NCI-H146 treated with DMSO at 0.1 percent for 48 hours (cell line): Measurements from ENCODE around the gene DMAC2.
"Not testable (repeated sequence)": the region's sequence is repeated elsewhere in the genome, so short reads cannot be mapped to it uniquely, and the experiment has no call there.

Experiments
- DNase-seq: peaks from one replicate; lab custom pipeline; 2025; ENCODE audit not compliant: unreplicated experiment; lab: John Stamatoyannopoulos, UW

The DMAC2 gene

DNA sequence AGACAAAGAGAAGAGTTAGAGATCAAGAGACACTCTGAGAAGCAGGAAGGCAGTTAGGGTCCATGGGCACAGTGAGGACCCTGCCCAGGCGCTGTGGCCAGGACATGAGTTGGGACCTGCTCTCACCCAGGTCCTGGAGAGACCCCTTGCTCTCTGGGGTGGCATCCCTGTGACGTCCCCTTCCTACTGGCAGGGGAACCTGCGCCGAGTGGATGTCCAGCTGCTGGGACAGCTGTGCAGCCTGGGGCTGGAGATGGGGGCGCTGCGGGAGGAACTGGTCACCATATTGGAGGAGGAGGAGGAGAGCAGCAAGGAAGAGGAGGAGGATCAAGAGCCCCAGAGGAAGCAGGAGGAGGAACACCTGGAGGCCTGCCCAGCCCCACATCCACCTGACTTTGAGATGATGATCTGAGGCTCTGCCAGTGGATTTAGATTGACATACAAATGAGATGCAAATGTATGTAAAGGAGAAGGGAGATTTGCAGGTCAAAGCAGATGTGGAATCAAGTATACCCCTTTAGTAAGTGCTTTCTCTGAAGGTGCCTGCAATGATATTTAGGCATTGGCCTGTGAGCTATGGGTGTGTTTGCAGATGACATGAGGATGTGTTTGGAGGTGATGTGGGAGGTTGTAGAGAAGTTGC is 4.2 kb upstream of the DMAC2 start:
- no peak for DNase-seq

DNA sequence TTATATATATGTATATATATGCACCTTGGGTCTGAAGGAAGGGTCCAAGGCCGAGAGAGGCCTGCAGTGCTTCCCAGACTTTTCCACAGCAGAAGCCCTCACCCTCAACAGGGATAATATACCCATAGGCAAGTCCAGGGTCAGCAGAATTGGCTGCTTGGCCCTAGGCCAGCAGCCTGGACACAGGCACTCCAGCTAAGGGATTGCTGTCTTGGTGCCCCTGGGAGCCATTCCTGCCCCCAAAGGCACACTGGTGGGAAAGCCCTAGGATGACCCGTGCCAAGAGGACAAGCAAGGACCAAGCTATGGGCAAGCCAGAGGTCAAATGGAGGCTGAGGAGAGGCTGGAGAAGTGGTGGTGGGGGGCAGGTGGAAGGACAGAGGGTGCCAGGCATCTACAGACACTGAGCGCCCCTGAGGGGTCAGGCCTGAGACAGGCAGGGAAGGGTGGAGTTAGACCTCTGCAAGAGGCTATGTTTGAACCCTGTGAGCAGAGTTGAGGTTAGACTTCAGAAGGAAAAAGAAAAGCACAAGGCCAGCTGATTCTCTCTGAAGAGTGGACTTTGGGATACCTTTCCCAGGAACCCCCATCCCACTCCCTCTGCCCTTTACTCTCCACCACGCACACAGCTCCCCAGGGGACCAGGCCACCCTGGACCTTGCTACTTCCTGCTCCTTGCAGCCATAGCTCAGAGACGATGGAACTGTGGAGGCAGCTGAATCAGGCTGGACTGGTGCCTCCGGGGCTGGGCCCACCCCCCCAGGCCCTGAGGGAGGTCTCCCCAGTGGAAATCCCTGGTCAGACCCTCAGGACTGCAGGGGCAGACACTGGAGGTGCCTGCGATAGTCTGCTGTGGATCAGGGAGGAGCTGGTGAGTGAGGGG is 3.0 kb upstream of the DMAC2 start, which contains the start of gene ERICH4:
Gene ERICH4, plus strand, starts transcription at position 684 of the 883 bp plus-strand sequence. Its CDS starts 14 bp downstream, at position 698.
- DNase-seq: no peak

DNA sequence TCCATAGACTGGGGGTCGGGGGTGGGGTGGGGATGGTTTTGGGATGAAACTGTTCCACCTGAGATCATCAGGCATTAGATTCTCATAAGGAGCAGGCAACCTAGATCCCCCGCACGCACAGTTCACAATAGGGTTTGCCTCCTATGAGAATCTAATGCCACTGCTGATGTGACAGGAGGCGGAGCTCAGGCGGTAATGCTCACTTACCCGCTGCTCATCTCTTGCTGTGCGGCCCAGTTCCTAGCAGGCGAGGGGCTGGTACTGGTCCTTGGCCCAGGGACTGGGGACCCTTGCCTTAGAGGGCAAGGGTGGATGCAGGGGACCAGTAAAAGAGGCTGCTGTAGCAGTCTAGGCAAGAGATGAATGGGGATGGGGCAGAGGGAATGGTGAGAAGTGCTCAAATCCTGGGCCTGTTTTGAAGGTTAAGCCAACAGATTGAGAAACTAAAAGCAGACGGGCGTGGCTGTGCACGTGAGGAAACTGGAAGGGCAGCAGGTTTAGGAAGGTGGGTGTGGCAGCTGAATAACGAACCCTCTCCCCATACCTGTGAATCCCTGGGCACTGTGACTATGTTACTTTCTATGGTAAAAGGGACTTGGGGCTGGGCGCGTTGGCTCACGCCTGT is 1.7 kb upstream of the DMAC2 start:
- DNase-seq: no peak

DNA sequence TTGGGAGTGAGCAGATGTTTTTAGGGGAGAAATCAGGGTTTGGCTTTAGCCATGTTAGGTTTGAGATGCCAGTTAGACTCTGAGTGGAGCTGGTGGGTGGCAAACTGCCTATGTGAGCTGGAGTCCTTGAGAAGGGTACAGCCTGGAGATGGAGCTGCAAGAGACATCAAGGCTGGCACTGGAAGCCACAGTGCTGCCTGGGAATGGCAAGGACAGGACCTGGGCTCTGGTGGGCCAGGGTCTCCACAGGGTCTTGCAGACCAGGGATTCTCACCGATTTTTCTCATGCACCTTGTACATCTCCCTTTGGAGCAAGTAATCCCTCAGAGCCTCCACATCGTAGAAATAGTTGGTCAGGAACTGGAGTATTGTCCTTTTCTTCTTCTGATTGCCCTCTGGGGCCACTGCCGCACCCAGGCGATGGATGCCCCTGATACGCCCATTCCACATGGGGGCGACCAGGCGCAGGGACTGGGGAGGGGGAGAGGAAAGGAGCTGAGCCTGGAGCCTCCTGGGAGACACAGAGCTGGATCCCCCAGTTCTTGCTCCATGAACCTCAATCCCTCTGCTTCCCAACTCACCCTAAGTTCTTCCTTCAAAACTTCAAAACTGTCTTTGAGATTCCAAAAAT is 1.7 kb downstream of the DMAC2 start:
- DNase-seq: no peak

DNA sequence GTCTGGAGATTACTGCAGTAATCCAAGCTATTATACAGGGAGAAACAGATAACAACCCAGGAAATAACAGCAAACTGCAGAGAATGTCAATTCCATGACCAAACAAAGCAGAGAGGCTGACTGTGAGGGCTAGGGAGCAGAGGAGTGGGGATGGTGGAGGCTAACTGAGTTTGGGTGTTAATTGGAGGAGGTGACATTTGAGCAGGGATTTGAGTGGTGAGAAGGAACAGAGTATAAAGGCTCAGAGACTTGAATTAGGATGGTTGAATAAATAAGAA is 3.1 kb downstream of the DMAC2 start:
- DNase-seq: no peak

DNA sequence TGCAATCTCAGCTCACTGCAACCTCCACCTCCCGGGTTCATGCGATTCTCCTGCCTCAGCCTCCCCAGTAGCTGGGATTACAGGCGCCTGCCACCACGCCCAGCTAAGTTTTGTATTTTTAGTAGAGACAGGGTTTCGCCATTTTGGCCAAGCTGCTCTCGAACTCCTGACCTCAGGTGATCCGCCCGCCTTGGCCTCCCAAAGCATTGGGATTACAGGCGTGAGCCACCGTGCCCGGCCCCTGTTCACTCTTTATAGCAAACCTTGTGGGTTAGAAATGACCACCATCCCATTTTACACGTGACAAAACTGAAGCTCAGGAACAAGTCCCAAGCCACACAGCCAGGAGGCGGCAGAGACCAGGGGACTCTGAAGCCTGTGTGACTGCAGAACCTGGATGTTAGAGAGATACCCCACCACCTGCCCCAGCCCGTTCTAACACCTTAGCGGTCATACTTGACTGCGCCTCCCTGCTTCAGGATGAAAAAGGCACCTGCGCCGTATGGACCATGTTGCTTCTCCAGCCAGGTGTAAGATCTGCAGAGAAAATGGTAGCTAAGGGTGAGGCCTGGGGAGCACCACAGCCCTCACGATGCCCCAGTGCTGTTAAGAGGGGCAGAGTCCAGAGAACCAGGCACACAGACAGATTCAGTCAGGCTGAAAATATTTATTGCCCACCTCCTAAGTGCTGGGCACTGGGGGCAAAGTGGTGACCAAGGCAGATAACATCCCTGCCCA is 3.6 kb downstream of the DMAC2 start:
- no peak for DNase-seq

DNA sequence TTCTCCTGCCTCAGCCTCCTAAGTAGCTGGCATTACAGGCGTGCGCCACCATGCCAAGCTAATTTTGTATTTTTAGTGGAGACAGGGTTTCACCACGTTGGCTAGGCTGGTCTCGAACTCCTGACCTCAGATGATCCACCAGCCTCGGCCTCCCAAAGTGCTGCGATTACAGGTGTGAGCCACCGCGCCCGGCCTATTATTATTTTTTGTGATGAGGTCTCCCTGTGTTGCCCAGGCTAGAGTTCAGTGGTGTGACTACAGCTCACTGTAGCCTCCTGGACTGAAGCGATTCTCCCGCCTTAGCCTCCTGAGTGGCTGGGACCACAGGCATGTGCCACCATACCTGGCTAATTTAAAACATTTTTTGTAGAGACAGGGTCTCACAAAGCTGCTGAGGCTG is 4.3 kb downstream of the DMAC2 start:
- DNase-seq: not testable (repeated sequence)

DNA sequence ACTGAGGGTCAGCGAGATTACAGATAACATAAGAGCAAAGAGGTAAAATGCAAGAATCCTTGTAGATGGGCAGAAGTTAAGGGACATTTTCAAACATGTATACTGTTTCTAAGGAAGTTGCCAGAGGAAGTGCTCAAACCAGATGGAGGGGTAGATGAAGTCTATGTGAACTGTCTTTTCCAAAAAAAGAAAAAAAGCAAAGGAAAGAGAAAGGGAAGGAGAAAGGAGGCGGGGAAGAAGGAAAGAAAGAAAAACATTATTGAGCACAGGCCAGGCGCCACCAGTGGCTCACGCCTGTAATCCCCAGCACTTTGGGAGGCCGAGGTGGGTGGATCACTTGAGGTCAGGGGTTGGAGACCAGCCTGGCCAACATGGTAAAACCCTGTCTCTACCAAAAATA is 5.3 kb downstream of the DMAC2 start:
- DNase-seq: no peak

DNA sequence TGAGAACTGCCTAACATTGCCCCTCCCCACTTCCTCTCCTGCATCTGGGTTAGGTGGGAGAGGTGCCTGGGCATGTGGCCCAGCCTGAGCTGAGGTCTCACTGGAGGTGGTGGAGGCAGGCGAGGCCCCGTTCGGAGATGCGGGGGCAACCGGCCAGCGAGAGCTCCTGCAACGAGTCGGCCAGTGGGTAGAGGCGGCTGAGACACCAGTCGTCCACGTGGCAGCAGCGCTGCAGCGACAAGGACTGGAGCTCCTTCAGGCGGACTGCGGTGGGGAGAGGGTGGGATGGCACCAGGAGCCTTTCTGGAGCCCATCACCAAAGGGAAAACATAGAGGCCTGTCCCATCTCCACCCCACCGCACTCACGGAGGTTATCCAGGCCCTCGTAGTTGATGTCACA is 6.5 kb downstream of the DMAC2 start:
- no peak for DNase-seq

DNA sequence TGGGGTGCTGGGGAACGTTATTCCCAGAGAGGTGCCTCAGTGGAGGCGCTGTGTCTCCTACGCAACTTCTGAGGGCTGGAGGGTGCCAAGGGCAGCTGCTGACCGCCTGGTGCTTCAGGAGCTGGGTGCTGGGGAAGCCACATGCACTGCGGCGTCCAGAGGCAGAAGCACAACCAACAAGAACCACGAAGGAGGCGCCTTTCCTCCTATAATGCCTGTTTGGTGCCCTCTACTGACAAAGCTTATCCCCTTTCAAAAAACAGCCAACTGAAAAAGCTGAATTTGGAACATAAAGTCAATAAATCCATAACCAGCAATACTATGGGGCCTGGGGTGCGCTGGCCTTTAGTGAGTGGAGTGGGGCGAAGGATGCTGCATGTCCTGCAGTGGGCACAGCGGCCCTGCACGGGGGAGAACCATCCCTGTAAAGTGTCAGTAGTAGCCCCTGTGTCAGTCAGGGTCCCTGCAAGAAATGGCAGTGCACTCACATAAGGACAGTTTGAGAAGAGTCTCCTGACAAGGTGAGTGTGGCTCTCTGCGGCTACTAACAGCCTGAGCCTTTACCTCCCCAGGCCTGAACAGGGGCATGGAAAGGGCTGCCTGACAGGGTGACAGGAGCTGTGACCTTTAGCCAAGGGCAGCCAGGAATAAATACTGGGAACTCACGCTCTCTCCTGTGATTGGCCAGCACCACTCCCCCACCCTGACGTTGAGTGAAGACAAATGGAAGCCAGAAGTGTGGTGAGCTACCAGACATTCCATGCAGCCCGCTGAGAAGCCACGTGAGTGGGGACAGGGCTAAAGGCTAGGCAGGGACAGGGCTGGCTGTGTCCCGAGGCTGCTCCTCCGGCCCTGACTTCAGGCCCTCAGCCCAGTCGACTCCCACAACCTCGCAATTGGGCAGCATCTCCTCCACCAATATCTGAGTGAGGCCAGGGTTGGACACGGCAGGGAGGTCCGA is 8.0 kb downstream of the DMAC2 start:
- no peak for DNase-seq

DNA sequence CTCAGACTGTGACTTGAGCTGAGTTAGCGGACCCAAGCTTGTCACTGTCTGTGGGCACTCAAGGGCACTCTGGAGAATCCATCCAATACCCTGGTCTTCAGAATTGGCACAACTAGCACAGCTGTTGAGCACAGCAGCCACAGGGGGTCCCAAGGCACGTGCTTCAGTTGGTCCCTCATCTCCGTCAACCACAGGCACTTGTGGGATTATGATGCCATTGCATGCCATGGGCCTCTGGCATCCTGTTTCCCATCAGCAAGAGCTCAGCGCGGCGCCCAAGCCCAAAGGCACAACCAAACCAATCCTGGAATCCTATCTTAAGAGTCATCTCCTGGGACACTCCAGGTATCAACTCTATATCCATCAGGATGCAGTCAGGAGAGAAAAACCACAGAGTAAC is 8.8 kb downstream of the DMAC2 start:
- no peak for DNase-seq

DNA sequence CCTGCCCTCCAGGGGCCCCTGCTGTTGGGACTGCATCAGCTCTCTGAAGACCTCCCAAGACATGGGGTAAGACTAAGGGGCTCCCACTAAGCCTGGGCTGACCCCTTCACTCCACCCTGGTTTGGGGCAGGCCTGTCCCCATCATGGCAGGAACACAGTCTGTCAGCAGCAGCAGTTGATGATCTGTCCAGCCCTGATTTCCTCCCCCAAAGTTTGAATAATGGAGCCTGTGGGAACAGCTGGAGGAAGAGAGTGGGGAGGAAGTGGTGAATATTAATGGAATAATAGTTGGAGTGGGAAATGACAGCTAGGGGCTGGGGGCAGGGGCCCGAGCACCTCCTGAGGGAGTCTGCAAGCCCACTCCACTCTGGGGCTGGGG is 11.2 kb downstream of the DMAC2 start:
- no peak for DNase-seq

DNA sequence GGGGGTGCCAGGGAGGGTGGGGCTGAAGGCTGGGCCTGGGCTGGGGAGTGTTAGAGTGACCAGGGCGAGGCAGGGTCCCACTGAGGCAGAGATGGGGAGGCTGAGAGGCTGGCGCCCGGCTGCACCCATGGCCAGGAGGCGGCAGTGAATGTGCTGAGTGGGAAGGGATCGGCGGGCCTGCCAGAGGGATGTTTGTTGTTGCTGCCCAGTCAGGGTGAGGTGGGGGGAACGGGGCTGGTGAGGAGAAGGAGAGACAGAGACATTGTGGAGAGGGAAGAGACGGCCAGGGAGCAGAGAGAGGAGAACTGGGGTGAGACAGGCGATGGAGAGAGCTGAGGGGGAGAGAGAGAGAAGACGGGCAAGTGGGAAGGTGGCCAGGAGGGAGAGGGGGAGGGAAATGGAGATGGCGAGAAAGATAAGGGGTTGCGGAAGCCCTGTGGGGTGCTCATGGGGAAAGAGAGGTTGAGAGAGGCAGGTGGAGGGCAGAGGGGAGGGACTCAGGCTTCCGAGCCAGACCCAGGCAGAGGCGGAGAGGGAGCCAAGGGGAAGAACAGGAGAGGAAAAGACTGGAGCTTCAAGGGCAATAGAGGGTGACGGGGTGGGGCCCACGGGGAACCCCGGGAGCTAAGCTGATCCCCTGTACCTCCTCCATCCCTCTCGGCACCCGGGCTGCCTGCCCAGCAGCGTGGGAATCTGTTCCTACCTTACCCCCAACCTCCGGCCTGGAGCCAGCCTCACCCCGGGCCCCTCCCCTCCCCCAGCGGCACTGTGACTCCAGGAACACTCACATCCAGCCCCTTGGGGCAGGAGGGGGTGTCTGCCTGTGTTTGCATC is 11.8 kb downstream of the DMAC2 start:
- no peak for DNase-seq

DNA sequence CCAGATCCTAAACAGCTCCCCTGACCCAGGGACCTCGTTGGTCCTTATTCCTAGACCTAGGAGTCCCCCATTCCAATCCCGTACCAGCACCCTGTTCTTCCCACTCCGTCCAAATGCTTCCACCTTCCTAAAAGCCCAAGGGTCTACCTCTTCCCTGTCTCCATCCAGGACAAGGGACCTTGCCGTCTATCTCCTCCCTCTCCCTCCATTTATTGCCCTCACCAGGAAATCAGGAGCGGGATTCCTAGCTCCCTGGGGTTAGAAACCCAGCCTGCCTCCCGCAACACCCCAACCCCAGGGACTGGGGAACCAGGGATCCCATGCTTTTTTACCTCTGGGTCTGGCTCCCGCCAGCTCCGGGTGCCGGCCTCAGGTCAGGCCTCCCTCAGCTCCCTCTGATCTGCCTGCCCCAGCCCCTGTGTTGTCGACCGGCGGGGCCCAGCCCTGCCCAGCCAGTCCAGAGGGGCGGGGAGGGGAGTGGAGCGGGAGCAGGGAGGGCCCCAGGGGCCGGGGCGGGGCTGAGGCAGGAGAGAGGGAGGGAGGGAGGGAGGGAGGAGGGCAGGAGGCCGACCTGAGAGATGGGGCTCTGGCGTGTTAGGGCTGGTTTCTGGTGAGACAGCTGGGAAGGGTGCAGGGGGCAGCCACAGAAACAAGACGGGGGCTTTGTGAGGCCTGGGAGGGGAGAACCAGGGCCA is 12.6 kb downstream of the DMAC2 start, which contains the start of gene B3GNT8:
Gene B3GNT8, minus strand, starts transcription at position 423 of the 695 bp plus-strand sequence. CDS start 596 bp downstream, outside the sequence.
- no peak for DNase-seq

DNA sequence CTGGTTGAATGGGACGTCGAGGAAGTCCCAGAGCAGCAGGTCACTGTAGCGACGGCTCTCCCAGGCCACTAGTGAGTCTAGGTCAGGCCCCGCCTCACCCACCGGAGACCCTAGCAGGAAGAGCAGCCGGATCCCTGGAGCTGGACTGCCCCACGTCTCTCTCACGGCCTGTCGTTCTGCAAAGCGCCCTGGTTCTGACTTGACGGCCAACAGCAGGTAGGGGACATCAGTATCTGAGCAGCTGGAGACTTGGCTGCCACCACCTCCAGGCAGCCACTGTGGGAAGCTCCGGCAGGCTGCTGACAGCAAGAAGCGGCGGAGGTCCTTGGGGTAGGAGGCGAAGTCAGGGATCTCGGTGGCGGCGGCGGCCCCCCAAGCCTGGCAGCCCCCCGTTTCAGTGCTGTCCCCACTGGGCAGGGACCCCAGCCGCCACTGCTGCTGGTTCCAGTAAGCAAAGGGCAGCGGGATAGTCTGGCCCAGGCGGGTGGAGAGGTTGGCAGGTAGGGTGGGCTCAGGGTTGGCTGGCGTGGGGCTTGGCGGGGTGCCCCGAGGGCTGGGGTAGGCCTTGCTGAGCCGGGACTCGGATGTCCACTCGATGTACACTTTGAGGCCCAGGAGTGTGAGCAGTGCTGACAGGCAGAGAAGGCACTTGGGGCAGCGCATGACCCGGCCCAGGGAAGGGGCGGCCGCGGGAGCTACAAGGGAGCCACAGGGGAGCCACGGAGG is 13.4 kb downstream of the DMAC2 start:
- DNase-seq: no peak

DNA sequence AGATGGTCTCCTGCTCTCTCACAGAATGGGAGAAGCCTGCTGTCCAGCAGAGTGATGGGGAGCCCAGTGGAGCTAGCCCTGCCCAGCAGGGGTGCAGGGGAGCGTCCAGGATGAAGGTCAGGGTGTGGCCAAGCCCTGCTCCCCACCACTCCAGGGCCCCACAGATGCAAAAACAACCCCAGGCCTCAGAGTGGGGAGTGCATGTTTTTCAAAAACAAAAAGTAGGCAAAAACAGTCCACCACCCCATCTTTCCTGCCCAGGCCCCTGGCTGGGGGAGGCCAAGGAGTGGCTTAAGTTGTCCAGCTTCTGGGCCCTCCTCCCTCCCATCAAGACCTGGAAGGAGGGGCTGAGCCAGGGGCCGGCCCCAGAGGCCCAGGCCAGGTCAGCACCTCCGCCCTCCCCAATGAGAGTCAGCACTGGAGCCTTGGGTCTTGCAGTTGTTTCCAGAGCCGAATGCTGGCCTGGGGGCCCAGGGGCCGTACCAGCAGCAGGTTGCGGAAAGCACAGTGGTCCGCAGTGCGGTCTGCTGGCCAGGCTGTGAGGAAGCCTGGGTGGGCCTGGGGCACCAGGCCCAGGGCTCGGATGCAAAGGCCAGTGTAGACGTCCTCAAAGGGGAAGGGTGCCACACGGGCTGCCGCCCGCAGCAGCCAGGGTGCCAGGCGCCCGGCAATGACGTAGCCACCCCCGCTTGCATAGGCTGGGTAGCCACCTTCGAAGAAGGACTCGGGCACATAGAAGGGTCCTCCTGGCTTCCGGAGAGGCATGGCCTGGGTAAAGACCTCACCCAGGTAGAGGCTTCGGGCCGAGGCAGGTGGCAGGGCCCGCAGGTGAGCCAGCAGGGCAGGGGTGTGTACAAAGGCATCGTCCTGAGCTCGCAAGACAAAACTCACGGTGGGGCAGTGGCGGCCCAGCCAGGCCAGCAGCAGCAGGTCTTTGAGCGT is 14.3 kb downstream of the DMAC2 start:
- DNase-seq: no peak
